KMS-11 (cell line): ENCODE measurements around the gene VPS54.

Source experiments
- H2AFZ ChIP-seq: fragments of 200-600 bp; sonication (generic); 2 replicates; pipeline ENCODE4 v1.6.1; 2016; ENCODE audit warnings: antibody characterized with exemption, mixed run types, low read depth
- H3K27ac ChIP-seq: fragments of 200-600 bp; sonication (generic); 2 replicates; pipeline ENCODE4 v1.6.1; 2016; ENCODE audit warnings: mild to moderate bottlenecking, mixed run types
- H3K27me3 ChIP-seq: fragments of 200-600 bp; sonication (generic); 2 replicates; pipeline ENCODE4 v1.6.1; 2017; ENCODE audit warnings: mild to moderate bottlenecking, low read depth, mixed run types, moderate library complexity; ENCODE audit not compliant: insufficient read depth
- H3K36me3 ChIP-seq: fragments of 200-600 bp; sonication (generic); 2 replicates; pipeline ENCODE4 v1.6.1; 2017; ENCODE audit warnings: mild to moderate bottlenecking, mixed run types; ENCODE audit not compliant: insufficient read depth
- H3K4me1 ChIP-seq: fragments of 200-600 bp; sonication (generic); 2 replicates; pipeline ENCODE4 v1.6.1; 2016; ENCODE audit warnings: mild to moderate bottlenecking, low read depth, mixed run types; ENCODE audit not compliant: poor library complexity, severe bottlenecking
- H3K4me2 ChIP-seq: fragments of 200-600 bp; sonication (generic); 2 replicates; pipeline ENCODE4 v1.7.0; 2016; ENCODE audit warnings: mild to moderate bottlenecking, mixed run types
- H3K4me3 ChIP-seq: fragments of 200-600 bp; sonication (generic); IDR thresholded peaks from 2 replicates; pipeline ENCODE4 v1.6.1; 2017; ENCODE audit warnings: low read depth, low read length, mixed read lengths; ENCODE audit not compliant: insufficient read depth
- H3K79me2 ChIP-seq: fragments of 200-600 bp; sonication (generic); 2 replicates; pipeline ENCODE4 v1.6.1; 2016; ENCODE audit warnings: low read depth, mixed run types; ENCODE audit not compliant: insufficient read depth
- H3K9ac ChIP-seq: fragments of 200-600 bp; sonication (generic); 2 replicates; pipeline ENCODE4 v1.6.1; 2016; ENCODE audit warnings: mild to moderate bottlenecking, mixed run types
- H4K20me1 ChIP-seq: fragments of 200-600 bp; sonication (generic); 2 replicates; pipeline ENCODE4 v1.6.1; 2016; ENCODE audit warnings: mild to moderate bottlenecking, mixed run types; ENCODE audit not compliant: insufficient read depth
- CTCF ChIP-seq: fragments of 200-600 bp; sonication (generic); conservative IDR thresholded peaks from 2 replicates; pipeline ENCODE4 v1.6.1; 2017; ENCODE audit warnings: low read depth, mild to moderate bottlenecking, antibody characterized with exemption, low read length, moderate library complexity, mixed read lengths

The VPS54 gene

GRCh38 chr2:64015391-64015790 is 3.8 kb downstream of the VPS54 start:
- no peak for TF ChIP-seq CTCF
- no peak overlapping the region for H3K4me2 ChIP-seq
- no peak overlapping the region for H3K9ac ChIP-seq
- peaks cover 77% of the 10 kb centered on the region for H3K79me2 ChIP-seq
- no peaks in the 10 kb centered on the region for H4K20me1 ChIP-seq
- no peaks in the 10 kb centered on the region for H3K36me3 ChIP-seq
- no peak overlapping the region for H3K4me3 ChIP-seq
- peaks cover 31% of the 10 kb centered on the region for H3K4me1 ChIP-seq
- H2AFZ ChIP-seq = no peak overlapping the region
- H3K27me3 ChIP-seq = no peaks in the 10 kb centered on the region
- H3K27ac ChIP-seq = no peak overlapping the region

DNA sequence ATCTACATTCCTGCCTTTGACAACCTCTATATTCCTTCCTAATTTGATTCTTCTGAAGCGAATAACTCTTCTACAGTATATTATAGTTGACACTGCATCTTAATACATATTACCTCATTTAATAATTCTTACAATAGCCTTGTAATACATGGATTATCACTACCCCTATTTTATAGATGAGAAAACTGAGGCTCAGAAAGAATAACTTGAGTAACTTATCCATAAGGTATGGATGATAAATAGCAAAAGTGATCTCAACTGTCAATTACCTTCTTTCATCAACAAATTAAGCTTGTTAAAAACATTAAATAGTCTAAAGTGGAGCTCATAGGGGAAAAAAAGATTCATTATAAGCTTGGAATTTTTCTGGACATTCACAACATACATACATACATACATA is 4.6 kb downstream of the VPS54 start:
- no peak for TF ChIP-seq CTCF
- H3K36me3 ChIP-seq = no peaks in the 10 kb centered on the region
- peaks cover 23% of the 10 kb centered on the region for H3K4me1 ChIP-seq
- no peak overlapping the region for H3K27ac ChIP-seq
- no peaks in the 10 kb centered on the region for H4K20me1 ChIP-seq
- no peak overlapping the region for H2AFZ ChIP-seq
- no peaks in the 10 kb centered on the region for H3K27me3 ChIP-seq
- H3K4me2 ChIP-seq = no peak overlapping the region
- H3K9ac ChIP-seq = no peak overlapping the region
- H3K4me3 ChIP-seq = no peak overlapping the region
- peaks cover 84% of the 10 kb centered on the region for H3K79me2 ChIP-seq

DNA sequence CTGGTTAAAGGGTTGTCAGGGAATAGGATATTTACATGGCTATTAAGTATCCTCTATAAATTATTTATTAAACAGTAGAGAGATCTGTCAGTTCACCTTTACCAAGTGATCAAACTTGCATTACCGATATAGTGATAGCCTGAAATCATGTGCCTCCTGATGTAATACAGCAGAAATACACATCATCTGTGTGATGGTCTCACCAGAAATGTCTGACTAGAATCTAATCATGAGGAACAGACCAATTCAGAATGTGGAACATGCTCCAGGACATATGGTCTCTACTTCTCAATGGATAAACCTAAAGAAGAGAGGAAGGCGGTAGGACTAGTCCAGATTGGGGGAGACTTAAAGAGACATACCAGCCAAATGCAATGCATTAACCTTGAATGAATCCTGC is 6.2 kb downstream of the VPS54 start:
- Histone ChIP-seq H3K4me2 (no peak overlapping the region), H3K4me1 (peaks cover 21% of the 10 kb centered on the region), H3K27me3 (no peaks in the 10 kb centered on the region), H3K9ac (no peak overlapping the region), H4K20me1 (no peaks in the 10 kb centered on the region), H2AFZ (no peak overlapping the region), H3K27ac (no peak overlapping the region), H3K4me3 (no peak overlapping the region), H3K36me3 (no peaks in the 10 kb centered on the region), H3K79me2 (peaks cover 87% of the 10 kb centered on the region)
- TF ChIP-seq CTCF = no peak

DNA sequence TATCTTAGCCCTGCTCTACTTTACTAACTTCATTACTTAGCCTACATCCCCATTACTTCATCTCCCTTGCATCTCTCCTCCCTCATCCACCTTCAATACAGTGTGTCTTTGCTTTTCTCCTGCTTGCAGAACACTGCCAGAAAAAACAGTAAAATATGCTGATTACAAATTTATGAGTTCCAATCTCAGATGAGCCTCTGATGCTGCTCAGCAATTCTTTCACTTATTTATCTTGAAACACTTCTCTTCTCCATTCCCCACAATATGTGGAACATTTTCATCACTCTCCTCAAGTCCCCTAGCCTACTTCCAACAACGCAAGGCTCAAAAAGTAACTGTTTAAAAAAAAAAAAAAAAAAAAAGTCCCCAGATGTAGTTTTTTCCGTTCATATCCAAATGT is 7.1 kb downstream of the VPS54 start:
- Histone ChIP-seq H3K9ac (no peak overlapping the region), H4K20me1 (no peaks in the 10 kb centered on the region; the same call in 1 of the 2 replicates), H3K4me1 (peaks cover 12% of the 10 kb centered on the region), H3K27ac (no peak overlapping the region), H3K27me3 (no peaks in the 10 kb centered on the region), H3K36me3 (no peaks in the 10 kb centered on the region), H2AFZ (no peak overlapping the region), H3K4me3 (no peak overlapping the region), H3K4me2 (no peak overlapping the region), H3K79me2 (peaks cover 78% of the 10 kb centered on the region)
- no peak for TF ChIP-seq CTCF
